Measurements from ENCODE around the gene HSPB1.

Gene HSPB1

DNA sequence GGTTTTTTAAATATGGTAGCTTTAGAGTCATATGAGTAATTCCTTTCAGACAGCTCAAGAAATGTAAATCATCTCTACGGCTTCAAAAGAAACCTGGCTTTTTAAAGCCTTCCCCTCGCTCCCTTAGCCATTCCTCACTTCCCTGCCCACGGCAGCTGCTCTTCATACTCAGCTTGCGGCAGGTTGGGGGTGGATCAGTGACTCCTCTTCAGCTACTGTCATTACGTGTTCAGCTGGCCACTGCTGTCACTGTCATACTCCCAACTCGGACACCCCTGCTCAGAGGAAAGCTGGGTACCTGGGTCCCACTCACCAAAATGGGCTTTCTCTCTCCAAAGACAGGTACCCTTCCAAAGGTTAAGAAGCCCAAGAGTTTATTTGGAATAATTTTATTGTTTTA lies 49.7 kb downstream of the HSPB1 start:
- TF ChIP-seq, protein P1, sequence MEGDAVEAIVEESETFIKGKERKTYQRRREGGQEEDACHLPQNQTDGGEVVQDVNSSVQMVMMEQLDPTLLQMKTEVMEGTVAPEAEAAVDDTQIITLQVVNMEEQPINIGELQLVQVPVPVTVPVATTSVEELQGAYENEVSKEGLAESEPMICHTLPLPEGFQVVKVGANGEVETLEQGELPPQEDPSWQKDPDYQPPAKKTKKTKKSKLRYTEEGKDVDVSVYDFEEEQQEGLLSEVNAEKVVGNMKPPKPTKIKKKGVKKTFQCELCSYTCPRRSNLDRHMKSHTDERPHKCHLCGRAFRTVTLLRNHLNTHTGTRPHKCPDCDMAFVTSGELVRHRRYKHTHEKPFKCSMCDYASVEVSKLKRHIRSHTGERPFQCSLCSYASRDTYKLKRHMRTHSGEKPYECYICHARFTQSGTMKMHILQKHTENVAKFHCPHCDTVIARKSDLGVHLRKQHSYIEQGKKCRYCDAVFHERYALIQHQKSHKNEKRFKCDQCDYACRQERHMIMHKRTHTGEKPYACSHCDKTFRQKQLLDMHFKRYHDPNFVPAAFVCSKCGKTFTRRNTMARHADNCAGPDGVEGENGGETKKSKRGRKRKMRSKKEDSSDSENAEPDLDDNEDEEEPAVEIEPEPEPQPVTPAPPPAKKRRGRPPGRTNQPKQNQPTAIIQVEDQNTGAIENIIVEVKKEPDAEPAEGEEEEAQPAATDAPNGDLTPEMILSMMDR (conservative IDR thresholded peaks at IDR 0.05), result no peak
- no peak for TF ChIP-seq ZFX (IDR thresholded peaks at IDR 0.05)
- no peak overlapping the region for H3K27ac ChIP-seq

DNA sequence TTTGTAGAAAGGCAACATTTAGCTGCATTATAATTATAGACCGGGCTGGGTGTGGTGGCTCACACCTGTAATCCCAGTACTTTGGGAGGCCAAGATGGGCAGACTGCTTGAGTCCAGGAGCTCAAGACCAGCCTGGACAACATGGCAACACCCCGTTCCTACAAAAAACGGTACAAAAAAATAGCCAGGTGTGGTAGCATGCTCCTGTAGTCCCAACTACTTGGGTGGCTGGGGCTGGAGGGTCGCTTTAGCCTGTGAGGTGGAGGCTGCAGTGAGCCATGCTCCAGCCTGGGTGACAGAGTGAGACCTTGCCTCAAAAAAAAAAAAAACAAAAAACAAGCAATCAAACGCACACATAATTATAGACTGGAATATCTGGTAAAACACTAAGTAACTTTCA lies 51.3 kb downstream of the HSPB1 start:
- no peak overlapping the region for H3K27ac ChIP-seq
- TF ChIP-seq ZFX (IDR thresholded peaks at IDR 0.05), result no peak
- TF ChIP-seq, protein P1 (conservative IDR thresholded peaks at IDR 0.05), result no peak

Measured in C4-2B (cell line).